Measurements from ENCODE around the gene MPPE1.

DNA sequence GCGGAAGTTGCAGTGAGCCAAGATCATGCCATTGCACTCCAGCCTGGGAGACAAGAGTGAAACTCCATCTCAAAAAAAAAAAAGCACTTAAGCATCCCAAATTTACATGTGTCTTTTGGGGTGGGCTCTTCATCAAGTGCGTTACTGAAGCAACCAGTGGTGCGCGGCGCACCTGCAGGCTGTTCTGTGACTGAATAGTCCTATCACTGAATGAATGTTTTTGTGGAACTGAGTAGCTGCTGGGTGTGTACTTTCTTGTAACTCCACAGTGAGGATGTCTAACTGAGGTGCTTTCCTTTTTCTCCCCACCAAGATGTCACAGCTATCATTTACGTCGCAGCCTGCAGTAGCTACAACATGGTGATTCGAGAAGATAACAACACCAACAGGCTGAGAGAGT, 39.9 kb downstream of the MPPE1 start:
- TF ChIP-seq POLR2AphosphoS5 (IDR thresholded peaks at IDR 0.05) (no peak), POLR2A (IDR thresholded peaks at IDR 0.05) (no peak)
- TF ChIP-seq, protein P1, sequence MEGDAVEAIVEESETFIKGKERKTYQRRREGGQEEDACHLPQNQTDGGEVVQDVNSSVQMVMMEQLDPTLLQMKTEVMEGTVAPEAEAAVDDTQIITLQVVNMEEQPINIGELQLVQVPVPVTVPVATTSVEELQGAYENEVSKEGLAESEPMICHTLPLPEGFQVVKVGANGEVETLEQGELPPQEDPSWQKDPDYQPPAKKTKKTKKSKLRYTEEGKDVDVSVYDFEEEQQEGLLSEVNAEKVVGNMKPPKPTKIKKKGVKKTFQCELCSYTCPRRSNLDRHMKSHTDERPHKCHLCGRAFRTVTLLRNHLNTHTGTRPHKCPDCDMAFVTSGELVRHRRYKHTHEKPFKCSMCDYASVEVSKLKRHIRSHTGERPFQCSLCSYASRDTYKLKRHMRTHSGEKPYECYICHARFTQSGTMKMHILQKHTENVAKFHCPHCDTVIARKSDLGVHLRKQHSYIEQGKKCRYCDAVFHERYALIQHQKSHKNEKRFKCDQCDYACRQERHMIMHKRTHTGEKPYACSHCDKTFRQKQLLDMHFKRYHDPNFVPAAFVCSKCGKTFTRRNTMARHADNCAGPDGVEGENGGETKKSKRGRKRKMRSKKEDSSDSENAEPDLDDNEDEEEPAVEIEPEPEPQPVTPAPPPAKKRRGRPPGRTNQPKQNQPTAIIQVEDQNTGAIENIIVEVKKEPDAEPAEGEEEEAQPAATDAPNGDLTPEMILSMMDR (IDR thresholded peaks at IDR 0.05): no peak

Data from gastroesophageal sphincter (tissue), 3 donors.